GM18858 (cell line): ENCODE results near the gene C20orf144.
"Not testable (repeated sequence)": the region's sequence is repeated elsewhere in the genome, so short reads cannot be mapped to it uniquely, and the experiment has no call there.

Experiments
- ATAC-seq: cut with Tn5 transposase; IDR thresholded peaks from one replicate; pipeline ENCODE4 v1.9.1; 2021; ENCODE audit not compliant: unreplicated experiment

The C20orf144 gene

DNA sequence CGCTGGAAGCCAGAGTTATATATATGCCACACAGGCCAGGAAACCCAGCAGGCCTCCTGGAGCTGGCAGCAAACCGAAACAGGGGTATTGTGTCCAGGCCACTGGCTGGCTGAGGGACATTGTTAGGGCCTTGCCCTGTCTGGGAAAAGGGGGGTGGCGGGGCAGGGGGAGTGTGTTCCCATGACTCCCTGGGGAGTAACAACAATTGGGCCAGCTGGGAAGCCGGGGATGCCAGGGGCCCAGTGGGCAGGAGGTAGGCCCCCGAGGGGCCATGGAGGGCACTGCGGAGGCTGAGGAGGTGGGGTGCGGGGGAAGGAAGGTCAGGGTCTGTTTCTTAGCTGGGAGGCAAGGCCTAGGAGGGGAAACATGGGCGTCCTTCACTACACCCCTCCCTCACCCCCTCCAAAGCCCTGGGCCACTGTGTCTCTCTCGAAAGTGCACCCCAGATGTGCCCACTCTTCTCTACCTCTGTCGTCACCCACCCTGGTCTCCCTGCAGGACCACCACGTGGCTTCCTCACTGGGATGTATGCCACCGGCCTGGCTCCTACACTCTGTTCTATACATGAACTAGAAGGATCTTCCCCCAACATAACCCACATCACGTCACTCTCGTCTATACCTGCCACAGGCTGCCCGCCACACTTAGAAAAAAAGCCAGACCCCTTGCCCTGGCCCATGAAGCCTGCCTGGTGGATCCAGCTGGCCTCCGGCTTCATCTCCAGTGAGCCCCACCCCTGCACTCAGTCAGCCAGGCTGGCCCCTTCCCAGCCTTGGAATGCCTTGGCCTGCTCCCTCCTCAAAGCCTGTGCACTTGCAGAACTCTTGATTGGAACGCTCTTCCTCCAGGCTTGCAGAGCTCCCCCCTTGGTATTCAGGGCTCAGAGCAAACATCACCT is 31.9 kb downstream of the C20orf144 start:
- no peak for ATAC-seq

DNA sequence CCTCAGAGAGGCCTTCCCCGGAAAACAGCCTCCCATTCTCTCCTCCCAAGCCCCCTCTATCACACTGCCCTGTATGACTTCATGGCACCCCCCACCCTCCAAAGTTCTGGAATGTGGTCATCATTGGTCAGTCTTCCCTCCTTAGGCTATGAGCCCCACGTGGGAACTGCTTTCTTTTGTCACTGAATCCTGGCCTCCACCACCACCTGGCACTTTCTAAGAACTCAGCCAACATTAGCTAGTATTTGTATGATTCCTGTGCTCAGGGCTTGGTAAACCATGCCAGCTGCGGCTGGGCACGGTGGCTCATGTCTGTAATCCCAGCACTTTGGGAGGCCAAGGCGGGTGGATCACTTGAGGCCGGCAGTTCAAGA is 32.5 kb downstream of the C20orf144 start:
- no peak for ATAC-seq

DNA sequence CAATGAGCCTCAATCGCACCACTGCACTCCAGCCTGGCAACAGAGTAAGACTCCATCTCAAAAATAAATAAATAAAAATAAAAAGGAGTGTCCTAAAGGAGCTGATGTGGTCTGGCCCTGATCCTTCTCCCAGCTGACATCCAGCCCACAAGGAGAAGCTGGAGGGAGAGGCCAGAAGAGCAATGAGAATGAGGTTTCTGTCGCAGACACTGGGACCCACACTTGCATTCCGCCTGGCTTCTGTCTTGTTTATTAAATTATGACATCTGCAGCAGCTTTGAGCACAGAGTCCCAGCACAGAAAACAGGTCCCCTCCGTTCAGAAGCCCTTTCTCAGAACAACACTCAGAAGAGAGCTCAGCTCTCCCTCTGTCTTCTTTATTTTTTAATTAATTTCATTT is 34.3 kb downstream of the C20orf144 start:
- no peak for ATAC-seq

DNA sequence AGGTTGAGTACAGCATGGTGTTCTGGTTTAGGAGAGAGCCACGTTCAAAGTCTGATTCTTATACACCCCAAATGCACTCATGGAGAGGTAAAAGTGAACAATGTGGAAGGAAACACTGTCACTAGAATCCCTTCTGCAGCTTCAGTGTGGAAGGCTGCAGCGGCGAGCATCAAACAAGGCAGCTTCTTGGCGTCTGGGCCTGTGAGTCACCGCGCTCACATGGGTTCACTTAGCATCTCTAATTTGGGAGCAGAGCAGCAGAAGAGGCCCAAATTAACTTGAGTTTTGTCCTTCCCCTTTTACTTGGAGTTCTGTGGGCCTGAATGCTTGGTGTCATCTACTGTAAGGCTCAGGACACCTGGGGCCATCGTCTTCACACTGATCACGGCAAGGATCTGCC is 35.0 kb downstream of the C20orf144 start:
- no peak for ATAC-seq

DNA sequence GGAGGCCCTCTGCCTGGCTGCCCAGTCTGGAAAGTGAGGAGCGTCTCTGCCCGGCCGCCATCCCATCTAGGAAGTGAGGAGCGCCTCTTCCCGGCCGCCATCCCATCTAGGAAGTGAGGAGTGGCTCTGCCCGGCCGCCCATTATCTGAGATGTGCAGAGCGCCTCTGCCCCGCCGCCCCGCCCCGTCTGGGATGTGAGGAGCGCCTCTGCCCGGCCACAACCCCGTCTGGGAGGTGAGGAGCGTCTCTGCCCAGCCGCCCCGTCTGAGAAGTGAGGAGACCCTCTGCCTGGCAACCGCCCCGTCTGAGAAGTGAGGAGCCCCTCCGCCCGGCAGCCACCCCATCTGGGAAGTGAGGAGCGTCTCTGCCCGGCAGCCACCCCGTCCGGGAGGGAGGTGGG is 36.8 kb downstream of the C20orf144 start:
- not testable (repeated sequence) for ATAC-seq

DNA sequence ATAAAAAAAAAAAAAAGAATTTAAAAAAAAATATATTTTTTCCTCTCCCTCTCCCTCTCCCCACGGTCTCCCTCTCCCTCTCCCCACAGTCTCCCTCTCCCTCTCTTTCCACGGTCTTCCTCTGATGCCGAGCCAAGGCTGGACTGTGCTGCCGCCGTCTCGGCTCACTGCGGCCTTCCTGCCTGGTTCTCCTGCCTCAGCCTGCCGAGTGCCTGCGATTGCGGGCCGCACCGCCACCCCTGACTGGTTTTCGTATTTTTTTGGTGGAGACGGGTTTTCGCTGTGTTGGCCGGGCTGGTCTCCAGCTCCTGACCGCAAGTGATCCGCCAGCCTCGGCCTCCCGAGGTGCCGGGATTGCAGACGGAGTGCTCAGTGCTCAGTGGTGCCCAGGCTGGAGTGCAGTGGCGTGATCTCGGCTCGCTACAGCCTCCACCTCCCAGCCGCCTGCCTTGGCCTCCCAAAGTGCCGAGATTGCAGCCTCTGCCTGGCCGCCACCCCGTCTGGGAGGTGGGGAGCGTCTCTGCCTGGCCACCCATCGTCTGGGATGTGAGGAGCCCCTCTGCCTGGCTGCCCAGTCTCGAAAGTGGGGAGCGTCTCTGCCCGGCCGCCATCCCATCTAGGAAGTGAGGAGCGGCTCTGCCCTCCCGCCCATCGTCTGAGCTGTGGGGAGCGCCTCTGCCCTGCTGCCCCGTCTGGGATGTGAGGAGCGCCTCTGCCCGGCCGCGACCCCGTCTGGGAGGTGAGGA is 38.7 kb downstream of the C20orf144 start:
- ATAC-seq = not testable (repeated sequence)

DNA sequence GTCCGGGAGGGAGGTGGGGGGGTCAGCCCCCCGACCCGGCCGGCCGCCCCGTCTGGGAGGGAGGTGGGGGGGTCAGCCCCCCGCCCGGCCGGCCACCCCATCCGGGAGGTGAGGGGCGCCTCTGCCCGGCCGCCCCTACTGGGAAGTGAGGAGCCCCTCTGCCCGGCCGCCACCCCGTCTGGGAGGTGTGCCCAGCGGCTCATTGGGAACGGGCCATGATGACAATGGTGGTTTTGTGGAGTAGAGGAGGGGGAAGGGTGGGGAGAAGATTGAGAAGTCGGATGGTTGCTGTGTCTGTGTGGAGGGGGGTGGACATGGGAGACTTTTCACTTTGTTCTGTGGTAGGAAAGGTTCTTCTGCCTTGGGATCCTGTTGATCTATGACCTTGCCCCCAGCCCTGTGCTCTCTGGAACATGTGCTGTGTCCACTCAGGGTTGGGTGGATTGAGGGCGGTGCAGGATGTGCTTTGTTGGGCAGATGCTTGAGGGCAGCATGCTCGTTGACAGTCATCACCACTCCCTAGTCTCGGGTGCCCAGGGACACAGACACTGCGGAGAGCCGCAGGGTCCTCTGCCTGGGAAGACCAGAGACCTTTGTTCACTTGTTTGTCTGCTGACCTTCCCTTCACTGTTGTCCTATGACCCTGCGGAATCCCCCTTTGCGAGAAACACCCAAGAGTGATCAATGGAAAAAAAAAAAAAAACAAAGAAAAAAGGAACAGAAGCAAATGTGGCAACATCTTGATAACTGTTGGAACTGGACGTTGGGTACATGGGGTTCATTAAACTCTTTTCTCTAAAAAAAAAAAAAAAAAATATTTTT is 39.7 kb downstream of the C20orf144 start:
- no peak for ATAC-seq

DNA sequence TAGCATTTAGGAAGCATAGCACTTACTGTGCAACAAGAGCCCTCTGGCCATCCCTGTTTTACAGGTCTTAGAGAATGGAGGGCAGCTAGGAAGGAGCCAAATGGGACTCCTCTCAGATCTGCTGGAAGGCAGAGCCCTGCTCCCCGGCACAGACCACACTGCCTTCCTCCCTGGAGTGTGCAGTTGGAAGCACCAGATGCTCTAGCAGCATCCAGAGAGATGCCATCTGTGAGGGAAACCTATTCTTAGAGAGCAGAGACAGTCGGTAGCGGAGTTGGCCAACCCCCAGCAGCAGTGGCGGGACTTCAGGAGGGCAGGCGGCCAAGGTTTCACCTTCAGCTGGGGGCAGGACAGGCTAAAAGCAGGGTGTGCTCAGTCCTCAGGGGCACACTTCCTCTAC is 40.7 kb downstream of the C20orf144 start:
- ATAC-seq = no peak

DNA sequence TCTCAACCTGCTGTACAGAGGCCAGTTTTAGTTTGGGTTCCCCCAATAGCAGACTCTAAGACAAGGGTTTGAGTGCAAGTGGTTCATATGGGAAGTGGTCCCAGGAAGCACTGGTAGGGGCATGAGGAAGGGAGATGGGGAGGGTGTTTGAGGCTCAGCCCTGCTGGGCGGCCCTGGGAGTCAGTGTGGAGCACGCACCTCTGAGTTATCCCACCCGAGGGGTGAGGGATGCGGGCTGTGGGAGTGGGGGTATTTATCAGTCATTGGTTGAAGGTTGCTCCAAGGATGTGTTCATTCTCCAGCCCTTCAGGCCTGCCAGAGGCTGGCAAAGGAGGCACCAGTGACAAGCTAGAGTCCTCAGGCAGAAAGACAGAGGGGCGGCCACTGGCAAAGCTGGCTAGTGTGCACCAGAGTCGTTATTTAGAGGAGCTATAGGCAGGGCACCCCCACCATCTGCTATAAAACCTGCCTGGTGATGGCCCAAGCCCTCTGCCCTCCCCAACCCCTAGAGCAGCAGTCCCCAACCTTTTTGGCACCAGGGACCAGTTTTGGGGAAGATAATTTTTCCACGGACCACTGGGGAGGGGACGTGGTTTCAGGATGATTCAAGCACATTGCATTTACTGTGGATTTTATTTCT is 41.5 kb downstream of the C20orf144 start:
- ATAC-seq = no peak

DNA sequence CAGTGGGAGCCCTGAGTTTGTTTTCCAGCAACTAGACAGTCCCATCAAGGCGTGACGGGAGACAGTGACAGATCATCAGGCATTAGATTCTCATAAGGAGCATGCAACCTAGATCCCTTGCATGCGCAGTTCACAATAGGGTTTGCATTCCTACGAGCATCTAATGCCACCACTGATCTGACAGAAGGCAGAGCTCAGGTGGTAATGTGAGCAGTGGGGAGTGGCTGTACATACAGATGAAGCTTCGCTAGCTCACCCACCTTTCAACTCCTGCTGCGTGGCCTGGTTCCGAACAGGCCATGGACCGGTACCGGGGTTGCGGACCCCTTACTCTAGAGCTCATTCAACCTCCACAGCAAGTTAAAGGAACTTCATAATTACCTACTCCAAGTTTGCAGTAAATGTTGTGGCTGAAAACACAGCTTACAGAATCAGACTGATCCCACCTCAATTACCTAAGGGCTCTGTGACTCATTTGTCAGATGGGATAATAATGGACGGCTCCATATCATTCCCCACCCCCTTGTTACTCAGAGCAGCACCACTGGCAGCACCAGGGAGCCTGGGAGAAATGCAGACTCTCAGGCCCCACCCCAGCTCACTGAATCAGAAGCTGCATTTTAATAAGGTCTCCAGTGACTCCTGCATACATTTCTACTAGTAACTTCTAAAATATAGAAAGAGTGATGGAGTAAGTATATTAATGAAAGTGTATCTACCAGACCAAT is 42.2 kb downstream of the C20orf144 start:
- ATAC-seq = no peak

DNA sequence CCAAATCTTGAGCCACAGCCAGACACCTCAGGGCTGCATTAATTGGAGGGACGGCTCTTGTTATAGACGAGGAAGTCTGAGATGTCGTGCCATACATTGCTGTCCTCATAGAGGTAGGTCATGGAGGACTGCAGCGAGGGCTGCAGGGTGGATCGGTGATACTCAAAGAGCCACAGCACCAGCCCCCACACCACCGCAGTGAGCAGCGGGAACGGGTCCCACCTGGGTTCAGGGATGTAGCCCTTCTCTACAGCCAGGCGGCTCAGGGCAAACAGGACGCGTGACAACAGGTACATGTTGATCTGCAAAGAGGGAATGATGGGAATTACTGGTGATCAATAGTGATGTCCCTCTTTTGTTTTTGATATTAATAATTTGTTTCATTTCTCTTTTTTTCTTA is 45.5 kb downstream of the C20orf144 start:
- ATAC-seq = no peak

DNA sequence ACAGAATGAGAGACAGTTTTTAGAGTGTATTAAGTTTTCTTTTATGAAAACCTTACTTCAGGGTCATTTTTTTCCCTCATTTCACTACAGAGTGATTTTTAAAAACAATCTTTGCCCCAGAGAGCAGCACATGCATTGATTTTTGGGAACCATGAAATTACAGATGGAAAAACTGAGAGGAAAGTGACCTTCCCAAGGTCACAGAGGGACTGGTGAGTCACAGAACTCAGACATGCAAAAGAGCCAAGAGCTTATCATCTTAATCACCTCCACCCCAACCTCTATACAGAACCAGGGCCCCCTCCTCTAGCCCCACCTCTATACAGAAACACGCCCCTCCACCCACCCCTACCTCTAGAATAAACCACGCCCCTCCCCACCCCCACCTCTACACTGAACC is 47.3 kb downstream of the C20orf144 start:
- ATAC-seq = no peak

DNA sequence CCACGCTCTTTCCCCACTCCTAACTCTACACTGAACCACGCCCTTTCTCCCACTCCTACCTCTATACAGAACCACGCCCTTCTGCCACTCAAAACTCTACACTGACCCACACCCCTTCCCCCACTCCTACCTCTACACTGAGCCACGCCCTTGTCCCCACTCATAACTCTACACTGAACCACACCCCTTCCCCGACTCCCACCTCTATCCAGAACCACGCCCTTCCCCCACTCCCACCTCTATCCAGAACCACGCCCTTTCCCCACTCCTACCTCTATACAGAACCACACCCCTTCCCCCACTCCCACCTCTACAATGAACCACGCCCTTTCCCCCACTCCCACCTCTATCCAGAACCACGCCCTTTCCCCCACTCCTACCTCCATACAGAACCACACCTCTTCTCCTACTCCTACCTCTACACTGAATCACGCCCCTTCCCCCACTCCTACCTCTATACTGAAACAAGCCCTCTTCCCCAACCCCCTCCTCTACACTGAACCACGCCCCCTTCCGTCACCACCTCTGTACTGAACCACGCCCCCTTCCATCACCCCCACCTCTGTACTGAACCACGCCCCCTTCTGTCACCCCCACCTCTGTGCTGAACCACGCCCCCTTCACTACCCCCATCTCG is 47.9 kb downstream of the C20orf144 start:
- ATAC-seq = no peak

DNA sequence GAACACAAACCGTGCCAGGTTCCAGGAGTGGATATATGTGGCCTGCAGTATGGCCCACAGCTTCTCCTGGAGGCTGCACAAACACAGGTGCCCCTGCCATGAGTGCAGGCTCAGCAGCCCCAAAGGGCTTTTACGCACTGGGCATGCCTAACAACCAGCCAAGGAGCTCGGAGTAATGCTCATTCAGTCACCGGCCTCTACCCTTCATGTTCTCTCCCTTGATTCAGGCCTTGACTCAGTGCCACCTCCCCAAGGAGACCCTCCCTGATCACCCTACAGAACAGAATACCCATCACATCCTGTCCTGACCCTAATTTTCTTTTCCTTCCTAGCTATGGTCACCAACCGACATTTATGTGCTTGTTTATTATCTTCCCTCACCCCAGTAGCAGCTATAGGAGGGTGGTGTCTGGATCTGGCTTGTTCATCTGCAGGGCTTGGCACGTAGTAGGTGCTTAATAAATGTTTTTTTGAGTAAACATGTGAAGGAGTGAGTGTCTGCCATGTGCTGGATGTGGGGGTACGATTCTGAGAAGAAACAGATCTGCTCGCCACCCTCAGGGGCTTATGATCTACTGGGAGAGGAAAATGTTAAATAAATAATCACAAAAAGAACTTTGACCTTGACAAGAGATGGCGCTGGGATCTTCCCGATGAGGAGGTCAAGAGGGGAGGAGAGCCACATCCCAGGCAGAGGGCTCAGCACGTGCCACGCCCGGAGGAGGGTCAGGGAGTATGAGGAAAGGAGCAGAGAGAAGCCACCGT is 48.7 kb downstream of the C20orf144 start:
- ATAC-seq = no peak

DNA sequence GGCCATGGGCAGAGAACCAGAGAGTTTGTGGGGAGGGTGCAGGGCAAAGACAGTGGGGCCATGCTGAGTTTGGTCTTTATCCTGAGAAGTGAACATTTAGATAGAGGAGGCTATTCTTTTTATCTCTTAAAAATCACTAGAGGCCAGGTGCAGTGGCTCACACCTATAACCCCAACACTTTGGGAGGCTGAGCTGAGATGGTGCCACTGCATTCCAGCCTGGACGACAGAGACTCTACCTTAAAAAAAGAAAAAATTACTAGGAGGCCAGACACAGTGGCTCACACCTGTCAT is 49.3 kb downstream of the C20orf144 start:
- ATAC-seq = no peak
